ENCODE measurements around the gene CACNG4.

The CACNG4 gene

DNA sequence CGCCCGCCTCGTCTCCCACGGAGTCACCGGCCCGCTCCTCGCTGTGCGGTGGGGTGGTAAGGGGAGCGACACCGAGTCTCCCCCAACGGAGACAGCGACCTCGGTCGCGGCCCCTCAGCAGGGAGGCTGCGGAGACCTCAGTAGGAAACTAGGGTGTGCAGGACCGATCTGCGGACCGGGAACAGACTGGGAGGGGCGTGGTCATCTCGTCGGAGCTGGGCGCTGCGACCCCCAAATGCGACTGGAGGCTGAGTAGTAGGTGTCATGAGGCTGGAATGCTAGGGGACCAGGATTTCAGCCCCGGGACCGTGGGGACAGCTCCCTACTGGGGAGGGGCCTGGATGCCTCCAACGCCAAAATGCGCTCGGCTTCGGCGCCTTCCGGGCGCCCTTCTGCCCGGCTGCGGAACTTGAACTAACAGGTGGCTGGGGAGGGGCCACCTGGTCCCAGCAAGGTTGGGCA is 1.3 kb downstream of the CACNG4 start:
- TF ChIP-seq, protein P1, sequence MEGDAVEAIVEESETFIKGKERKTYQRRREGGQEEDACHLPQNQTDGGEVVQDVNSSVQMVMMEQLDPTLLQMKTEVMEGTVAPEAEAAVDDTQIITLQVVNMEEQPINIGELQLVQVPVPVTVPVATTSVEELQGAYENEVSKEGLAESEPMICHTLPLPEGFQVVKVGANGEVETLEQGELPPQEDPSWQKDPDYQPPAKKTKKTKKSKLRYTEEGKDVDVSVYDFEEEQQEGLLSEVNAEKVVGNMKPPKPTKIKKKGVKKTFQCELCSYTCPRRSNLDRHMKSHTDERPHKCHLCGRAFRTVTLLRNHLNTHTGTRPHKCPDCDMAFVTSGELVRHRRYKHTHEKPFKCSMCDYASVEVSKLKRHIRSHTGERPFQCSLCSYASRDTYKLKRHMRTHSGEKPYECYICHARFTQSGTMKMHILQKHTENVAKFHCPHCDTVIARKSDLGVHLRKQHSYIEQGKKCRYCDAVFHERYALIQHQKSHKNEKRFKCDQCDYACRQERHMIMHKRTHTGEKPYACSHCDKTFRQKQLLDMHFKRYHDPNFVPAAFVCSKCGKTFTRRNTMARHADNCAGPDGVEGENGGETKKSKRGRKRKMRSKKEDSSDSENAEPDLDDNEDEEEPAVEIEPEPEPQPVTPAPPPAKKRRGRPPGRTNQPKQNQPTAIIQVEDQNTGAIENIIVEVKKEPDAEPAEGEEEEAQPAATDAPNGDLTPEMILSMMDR (conservative IDR thresholded peaks at IDR 0.05) = no peak

DNA sequence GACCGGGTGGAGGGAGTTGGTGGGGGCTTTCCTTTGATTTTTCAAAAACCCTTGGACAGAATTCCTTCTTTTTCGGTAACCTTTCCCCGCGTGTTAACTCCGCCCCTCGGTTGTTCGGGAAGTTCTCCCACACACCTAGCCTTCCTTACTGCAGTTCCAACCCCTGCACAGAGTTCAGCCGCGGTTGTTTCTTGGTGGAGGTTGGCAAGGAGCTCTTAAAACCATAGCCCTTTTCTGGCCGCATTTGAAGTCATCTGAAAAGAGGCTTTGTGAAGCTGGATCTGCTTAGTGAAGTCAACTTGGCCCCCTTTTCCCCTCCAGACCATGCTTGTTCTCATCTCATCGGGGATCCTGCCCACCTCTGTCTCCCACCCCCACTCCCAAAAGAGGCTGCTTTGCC is 1.8 kb downstream of the CACNG4 start:
- TF ChIP-seq, protein P1 (conservative IDR thresholded peaks at IDR 0.05) = no peak

More for the DNA sequence above, 1.3 kb downstream of the CACNG4 start:
- H3K27ac ChIP-seq = peak overlapping the region; percentile 58; the same call in 1 of the 2 replicates

DNA sequence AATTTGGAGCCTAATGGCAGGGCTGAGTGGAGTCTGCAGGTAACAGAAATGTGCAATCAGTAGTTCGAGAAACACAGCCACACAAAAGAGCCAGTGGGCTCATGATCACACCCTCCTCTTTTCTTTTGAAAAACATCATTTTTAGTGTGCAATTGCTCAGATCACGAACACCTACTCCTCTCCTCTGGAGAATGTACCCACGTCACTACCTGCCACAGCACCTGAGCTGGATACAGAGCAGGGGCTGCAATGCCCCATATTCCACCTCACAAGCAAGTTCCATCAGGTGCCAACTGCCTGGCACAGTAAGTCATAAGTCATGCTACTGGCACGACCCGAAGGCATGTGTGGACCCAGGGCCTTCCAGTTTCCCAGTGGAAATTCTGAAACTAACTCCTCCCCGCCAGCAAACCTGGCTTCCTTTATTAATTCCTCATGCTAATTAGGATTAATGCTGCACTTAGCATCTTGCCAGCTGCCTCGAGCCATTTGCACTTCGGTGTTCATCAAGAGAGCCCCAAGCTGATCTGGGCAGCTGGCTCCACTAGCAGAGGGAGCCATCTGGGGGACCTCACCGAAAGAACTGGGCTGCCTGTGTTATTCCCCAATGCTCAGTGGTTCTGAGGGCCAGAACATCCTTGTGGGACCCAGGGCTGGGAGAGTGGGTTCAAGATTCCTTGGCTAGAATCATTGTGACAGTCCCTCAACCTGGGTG is 2.4 kb downstream of the CACNG4 start:
- TF ChIP-seq, protein P1 (conservative IDR thresholded peaks at IDR 0.05) = no peak
- no peak overlapping the region; the same call in 1 of the 2 replicates for H3K27ac ChIP-seq

More for the DNA sequence above, 1.8 kb downstream of the CACNG4 start:
- peak overlapping the region; percentile 58; the same call in 1 of the 2 replicates for H3K27ac ChIP-seq

DNA sequence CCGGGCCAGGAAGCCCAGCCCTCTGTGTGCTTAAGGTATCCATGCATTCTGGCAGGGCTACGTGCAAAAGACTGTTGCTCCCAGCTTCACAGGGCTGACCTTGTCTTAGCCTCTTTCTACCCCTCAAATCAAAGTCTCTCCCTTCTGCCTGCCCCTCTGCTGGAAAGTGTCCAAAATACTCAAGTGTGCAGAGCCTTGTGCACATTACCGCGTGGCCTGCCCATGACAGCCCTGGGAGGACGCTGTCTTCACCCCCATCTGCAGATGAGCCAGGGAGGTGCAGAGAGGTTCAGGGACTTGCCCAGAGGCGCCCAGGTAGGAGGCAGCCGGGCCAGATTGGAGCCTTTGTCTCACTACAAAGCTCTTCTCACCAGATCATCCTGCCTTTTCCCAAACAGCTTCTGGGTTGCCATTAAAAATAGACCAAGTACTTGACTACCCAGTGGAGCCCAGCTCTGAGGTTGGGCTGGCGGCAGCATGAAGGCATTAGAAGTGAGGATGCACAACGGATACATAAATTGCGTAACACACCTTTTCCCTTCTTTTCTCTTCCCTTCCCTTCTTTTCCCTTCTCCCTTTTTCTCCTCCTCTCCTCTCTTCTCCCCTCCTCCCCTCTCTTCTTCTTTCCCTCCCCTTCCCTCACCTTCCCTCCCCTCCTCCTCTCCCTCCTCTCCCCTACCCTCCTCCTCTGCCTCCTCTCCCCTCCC is 3.5 kb downstream of the CACNG4 start:
- peak overlapping the region; percentile 30; the same call in 1 of the 2 replicates for H3K27ac ChIP-seq
- TF ChIP-seq, protein P1 (conservative IDR thresholded peaks at IDR 0.05) = no peak

DNA sequence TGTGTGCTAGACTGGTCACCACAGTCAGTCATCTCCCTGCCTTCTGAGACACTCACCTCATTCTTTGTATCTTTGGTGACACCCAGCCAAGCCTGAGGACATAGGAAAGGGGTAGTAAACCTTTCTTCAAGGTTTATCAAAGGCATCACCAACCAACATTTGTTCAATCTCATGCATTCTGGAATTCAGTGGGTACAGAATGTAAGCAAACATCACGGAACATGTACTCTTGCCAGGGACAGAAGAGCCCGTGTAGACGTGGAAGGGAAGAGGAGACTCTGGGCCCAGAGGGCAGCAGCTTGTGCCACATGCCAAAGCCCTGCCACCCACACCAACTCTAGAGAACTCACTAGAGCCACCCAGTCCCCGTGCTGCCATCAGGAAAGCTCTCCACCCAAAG is 4.4 kb downstream of the CACNG4 start:
- TF ChIP-seq, protein P1 (conservative IDR thresholded peaks at IDR 0.05) = no peak
- H3K27ac ChIP-seq = peak overlapping the region; percentile 64

DNA sequence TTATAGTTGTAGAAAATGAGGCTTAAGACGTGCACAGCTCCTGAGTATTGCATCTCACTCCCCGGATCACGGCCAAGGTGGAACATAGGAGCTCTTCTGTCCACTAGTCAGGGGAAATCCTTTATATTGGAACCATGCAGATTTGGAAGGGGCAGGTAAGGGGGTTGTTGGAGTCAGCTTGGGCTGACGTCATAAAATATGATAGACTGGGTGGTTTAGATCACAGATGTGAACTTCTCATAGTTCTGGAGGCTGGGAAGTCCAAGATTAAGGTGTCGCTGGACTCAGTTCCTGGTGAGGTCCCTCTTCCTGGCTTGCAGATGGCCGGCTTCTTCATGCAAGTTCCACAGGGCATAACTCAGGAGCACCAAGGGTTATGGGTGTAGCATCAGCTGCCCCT is 5.6 kb downstream of the CACNG4 start:
- H3K27ac ChIP-seq = no peak overlapping the region; the same call in 1 of the 2 replicates
- TF ChIP-seq, protein P1 (conservative IDR thresholded peaks at IDR 0.05) = no peak

DNA sequence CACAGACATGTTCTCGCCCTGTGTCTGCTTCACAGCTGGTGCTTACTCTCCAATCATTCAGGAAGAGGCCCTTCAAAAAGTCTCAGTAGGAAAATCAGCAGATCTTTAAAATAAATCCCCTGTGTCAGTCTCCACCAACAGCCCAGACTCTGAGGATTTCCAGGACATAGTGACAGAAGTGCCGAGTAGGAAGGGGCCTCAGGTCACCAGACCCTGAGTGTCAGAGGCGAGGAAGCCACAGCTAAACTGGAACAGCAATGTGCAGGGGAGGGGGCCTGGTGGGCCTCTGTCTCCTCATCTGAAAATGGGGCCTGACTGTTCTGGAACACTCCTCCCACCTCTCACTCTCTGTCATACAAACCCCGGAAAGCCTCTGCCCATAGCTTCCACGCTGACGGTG is 6.3 kb downstream of the CACNG4 start:
- TF ChIP-seq, protein P1 (conservative IDR thresholded peaks at IDR 0.05) = no peak
- H3K27ac ChIP-seq = no peak overlapping the region
